ENCODE results near the gene BRAT1.
"Not testable (repeated sequence)": the region's sequence is repeated elsewhere in the genome, so short reads cannot be mapped to it uniquely, and the experiment has no call there.

BRAT1 gene

GRCh38 chr7:2530994-2531795 lies 24.1 kb downstream of the BRAT1 start:
- not testable (repeated sequence) for DNase-seq (ENCODE audit: low read depth); H3K4me3 ChIP-seq (replicated peaks; ENCODE audit: low read depth, low read length)

- no peak for DNase-seq (ENCODE audit: low read depth)
- H3K4me3 ChIP-seq (replicated peaks; ENCODE audit: low read depth, low read length): no peak overlapping the region
- TF ChIP-seq, protein P1, sequence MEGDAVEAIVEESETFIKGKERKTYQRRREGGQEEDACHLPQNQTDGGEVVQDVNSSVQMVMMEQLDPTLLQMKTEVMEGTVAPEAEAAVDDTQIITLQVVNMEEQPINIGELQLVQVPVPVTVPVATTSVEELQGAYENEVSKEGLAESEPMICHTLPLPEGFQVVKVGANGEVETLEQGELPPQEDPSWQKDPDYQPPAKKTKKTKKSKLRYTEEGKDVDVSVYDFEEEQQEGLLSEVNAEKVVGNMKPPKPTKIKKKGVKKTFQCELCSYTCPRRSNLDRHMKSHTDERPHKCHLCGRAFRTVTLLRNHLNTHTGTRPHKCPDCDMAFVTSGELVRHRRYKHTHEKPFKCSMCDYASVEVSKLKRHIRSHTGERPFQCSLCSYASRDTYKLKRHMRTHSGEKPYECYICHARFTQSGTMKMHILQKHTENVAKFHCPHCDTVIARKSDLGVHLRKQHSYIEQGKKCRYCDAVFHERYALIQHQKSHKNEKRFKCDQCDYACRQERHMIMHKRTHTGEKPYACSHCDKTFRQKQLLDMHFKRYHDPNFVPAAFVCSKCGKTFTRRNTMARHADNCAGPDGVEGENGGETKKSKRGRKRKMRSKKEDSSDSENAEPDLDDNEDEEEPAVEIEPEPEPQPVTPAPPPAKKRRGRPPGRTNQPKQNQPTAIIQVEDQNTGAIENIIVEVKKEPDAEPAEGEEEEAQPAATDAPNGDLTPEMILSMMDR (IDR thresholded peaks at IDR 0.05; ENCODE audit: low read length, missing control alignments): no peak
Measured at GRCh38 chr7:2530071-2530987, 25.0 kb downstream of the BRAT1 start.

- DNase-seq (ENCODE audit: low read depth): peak; percentile 52
- H3K4me3 ChIP-seq (replicated peaks; ENCODE audit: low read depth, low read length): no peak overlapping the region
- TF ChIP-seq, protein P1 (IDR thresholded peaks at IDR 0.05; ENCODE audit: low read length, missing control alignments): no peak
Measured at GRCh38 chr7:2529161-2530070, 25.9 kb downstream of the BRAT1 start.

- TF ChIP-seq, protein P1 (IDR thresholded peaks at IDR 0.05; ENCODE audit: low read length, missing control alignments): no peak
- H3K4me3 ChIP-seq (replicated peaks; ENCODE audit: low read depth, low read length): no peak overlapping the region
- DNase-seq (ENCODE audit: low read depth): no peak
Measured at GRCh38 chr7:2528481-2529095, 26.7 kb downstream of the BRAT1 start.

- TF ChIP-seq, protein P1 (IDR thresholded peaks at IDR 0.05; ENCODE audit: low read length, missing control alignments): no peak
- DNase-seq (ENCODE audit: low read depth): peak; percentile 50
- H3K4me3 ChIP-seq (replicated peaks; ENCODE audit: low read depth, low read length): no peak overlapping the region
Measured at GRCh38 chr7:2527505-2528467, 27.5 kb downstream of the BRAT1 start.
